ENCODE data around the gene METTL5.

The METTL5 gene

GRCh38 chr2:169778446-169778845, 46.3 kb downstream of the METTL5 start:
- no peak for DNase-seq

GRCh38 chr2:169776252-169776761, 48.4 kb downstream of the METTL5 start:
- no peak for DNase-seq

GRCh38 chr2:169775765-169776164, 48.9 kb downstream of the METTL5 start:
- DNase-seq: no peak

GRCh38 chr2:169775354-169775753, 49.4 kb downstream of the METTL5 start:
- DNase-seq: no peak

GRCh38 chr2:169772651-169773050, 52.1 kb downstream of the METTL5 start:
- DNase-seq: no peak

GRCh38 chr2:169771612-169772011, 53.1 kb downstream of the METTL5 start:
- DNase-seq: no peak

- DNase-seq: no peak
Observed at GRCh38 chr2:169771021-169771420, 53.7 kb downstream of the METTL5 start.

- DNase-seq: no peak
Observed at GRCh38 chr2:169768262-169768995, 56.3 kb downstream of the METTL5 start.

- DNase-seq: peak in 1 of 2 experiments; percentile 50
Observed at GRCh38 chr2:169767243-169767888, 57.3 kb downstream of the METTL5 start.

- DNase-seq: no peak
Observed at GRCh38 chr2:169765523-169765922, 59.2 kb downstream of the METTL5 start.

GRCh38 chr2:169761970-169762292, 62.8 kb downstream of the METTL5 start:
- DNase-seq: no peak

Measured in NCI-H526 (cell line).